Endothelial cell of hepatic sinusoid (primary cell): ENCODE results near the gene GALNTL6.

ENCODE experiments used
- in situ Hi-C: cut with HindIII; loops from 2 replicates; pipeline ENCODE4 v1.10.0; 2017; ENCODE audit warnings: low sequenced_read_pairs

Gene GALNTL6

DNA sequence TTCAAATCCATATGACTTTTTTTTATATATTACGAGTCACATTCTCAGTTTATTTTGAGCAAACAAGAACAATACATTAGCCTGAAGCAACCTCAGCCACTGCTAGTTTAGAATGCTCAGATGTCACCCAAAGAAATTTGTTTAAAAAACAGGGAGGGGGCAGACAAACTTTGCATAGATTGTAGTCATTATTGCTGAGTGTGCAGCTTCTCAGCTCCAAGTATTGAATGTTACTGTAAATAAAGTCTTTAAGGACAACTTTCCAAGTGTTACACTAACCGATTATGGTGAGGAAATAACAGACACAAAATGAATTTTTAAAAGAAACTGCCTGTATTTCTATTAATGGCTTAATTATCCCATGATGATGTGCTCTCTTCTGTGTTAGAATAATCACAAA is 835.9 kb downstream of the GALNTL6 start:
- in situ Hi-C loops, result no loop called here

DNA sequence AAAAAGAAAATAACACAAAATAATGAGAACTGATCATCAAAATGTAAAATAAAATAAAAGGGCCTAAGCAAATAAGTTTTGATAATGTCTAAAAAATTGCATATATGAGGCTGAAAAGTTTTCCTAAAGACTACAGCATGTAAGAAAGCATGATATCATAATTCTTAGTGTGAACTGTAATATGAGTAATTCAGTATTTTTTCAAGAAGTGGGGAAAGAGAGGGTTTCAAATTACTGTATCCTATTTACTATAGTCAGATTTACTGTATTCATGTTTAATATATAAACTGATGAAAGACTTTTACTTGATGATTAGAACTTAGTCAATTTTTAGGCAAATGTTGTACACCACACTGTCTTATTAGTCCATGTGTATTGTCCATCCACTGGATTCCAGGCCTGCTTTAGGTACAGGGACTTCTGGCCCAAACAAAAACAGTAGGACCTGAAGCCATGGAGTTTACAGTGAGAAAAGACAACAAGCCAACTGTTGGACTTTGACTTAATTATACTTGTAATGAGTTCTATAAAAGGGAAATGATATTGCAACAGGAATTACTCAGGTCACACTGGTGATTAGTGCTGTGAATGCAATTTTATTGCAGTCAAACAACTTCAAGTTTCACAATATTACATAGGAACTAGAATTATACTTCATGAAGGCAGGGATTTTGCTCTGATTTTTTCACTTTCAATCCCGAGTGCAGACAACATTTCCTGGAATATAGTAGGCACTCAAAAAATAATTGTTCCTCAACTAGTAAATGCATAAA is 837.7 kb downstream of the GALNTL6 start:
- in situ Hi-C loops, result no loop called here

DNA sequence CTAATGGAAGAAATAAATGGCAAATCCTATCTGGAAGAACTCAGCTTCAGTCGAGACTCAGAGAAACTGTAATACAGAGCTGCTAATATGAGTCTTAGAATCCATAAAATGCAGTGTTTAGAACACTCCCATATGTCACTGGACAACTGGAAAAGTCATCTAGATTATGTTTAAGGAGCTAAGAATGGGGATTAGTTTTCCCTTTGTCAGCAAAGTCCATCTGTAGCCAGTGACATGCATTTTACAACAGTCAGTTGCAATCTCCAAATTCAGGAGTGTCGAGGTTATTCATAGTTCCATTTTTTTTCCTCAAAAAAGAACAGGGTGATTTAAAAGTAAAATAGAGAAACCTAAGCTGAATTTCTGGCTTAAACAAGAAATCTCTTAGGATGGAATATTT is 838.8 kb downstream of the GALNTL6 start:
- in situ Hi-C loops, result no loop called here

DNA sequence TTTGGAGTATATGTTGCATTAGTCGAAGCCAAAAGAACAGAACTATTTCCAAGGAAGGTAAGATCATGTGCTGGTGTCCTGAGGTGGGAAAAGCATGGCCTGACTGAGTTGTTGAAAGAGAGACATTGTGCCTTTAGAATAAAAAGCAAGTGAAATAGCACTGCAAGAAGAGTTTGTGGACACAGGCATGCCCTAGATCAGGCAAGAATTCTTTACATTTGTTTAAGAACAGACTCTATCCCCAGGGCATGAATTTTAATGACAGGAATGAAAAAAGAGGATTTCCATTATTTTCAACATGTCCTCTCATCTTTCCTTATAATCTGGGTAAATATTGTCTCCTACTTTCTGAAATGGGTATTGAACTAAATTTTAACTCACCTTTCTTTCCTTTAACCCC is 839.2 kb downstream of the GALNTL6 start:
- in situ Hi-C loops, result no loop called here

DNA sequence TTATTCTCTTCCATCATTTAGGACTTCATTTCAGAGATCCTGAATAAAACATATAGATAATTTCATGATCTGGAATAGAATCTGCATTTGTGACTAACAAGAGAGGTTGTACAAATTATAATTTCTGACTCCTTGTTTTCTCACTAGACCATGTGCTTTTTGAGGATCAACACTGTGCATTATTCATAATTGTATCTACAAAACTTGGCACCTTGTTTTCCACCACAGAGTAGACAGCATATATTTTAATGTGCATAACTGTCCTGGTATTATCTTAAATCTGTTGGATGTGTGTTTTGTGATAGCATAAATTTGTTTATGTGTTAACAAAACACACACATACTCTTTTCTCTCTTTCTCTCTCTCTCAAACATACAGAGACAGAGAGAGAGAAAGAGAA is 840.5 kb downstream of the GALNTL6 start:
- in situ Hi-C loops, result no loop called here

DNA sequence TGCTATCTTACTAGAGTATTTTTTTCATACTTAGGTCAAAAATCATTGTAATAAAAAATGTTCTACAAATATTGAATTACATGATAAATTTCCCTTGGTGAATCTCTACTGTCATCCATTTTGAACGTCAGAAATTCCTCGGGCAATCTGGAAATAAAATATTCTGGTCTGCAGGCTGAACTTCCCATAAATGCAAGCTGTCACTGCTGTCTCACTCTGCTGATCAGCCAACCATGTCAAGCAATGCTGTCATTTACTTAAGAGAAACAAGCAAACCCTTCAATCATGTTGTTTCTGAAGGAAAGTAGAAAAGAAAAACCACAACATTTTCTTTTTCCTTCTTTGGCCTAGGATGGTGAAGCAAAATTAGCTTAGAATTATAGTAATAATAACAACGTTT is 841.3 kb downstream of the GALNTL6 start:
- in situ Hi-C loops, result no loop called here

DNA sequence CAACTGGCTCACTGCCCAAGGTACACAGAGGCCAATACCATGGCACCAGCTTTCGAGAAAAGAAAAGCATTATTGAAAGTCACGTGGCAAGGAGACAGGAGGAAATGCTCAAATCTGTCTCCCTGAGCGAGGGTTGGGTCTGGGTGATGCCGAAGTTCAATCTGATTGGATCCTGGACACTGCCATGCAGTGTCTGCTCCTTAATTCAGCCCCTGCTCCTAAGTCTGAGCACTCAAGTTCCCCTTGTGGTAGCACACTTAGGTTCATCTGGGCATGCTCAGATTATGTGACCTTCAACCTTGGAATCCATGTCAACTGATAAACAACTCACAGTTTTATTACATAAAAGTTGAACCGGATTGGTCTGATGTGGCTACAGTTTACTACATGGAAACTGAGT is 842.9 kb downstream of the GALNTL6 start:
- in situ Hi-C loops, result no loop called here

DNA sequence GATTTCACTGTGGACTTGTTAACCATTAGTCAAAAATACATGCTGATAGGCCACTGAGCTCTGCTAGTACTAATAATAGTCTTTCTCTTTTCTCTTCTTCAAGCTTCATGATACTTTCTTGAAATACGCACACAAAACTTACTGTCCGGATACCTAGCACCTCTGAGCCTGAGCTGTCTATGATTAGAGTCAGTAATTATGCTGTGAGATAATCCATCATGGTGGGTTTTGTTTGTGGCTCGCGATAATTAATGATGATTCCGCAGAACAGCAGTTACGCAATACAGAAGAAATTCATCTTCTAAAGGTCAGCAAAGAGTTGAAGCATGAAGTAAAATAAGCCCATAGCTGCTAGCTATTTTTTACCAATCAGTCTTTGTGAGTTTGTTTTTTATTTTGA is 843.9 kb downstream of the GALNTL6 start:
- in situ Hi-C loops, result no loop called here

DNA sequence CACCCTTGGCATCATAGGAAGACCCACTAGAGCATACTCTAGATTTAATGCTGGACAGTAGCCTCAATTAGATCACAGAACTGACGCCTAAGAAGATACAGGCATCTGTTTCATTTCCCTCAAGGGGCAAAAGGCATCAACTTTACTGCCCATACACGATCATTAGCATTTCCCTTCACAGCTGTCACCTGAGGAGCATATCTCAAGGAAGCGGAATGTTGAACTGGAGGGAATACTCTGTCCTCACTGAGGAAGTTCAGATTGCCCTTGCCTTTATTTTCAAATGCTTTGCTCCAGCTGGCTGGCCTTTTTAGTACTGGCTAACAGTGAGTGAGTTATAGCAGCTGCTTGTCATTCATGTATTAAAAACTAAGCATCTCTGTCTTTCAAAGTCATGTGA is 847.0 kb downstream of the GALNTL6 start:
- in situ Hi-C loops, result no loop called here

DNA sequence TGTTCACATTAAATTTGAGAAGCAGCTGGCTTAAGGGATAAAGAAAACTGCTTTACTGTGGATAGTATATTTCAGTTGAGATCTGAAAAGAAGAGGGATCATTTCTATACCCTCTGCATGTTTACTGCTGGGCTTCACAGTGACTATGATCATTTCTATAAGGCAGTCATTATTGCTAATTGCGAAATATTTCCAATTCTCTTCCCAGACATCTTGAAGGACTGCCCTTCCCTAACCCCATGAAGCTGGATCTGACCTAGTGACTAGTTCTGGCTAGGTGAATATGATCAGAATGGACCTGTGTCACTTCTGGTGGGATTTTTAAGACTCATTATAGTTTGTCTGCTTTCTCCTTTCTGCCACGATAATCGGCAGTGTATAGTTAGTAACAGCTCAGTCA is 848.9 kb downstream of the GALNTL6 start:
- in situ Hi-C loops, result no loop called here

DNA sequence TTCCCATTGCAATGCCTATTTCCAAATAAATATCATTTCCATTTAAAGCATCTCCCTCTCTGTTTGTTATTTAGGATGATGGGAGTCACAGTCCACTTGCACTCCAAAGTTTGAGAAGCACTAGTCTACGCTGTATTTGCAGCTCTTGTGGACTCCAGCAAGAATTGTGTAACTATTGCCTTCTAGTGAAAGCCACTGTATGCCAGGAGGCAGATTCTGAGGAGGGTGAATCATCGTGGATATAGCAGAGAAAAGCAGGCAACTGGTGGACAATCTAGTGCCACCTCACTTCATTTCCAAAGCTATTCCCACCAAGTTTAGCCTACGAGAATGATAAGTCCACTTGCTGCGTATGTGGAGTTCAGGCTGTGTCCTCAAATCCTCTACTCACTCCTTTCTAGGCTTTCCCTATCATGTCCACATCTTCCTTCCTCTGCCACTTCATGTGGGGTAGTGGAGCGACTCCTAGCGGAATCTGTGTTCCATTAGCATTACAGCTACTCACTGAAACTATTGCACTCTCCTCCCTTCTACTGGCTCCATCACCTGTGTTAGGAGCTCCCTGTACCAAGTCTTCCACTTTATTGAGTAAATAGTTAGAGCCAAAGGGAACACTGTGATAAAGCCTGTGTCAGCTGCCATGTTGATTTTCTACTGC is 853.6 kb downstream of the GALNTL6 start:
- in situ Hi-C loops, result no loop called here

DNA sequence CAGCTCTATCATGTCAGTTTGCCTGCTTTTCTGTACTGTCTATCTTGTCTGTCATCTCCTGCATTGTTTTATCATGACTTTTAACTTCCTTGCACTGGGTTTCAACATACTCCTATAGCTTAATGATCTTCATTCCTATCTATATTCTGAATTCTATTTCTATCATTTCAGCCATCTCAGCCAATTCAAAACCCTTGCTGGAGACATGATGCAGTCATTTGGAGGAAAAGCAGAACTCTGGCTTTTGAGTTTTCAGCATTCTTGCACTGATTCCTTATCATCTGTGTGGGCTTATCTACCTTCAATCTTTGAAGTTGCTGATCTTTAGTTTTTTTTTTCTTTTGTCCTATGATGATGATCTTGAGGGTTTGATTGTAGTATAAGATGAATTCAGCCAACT is 861.6 kb downstream of the GALNTL6 start:
- in situ Hi-C loops, result no loop called here

DNA sequence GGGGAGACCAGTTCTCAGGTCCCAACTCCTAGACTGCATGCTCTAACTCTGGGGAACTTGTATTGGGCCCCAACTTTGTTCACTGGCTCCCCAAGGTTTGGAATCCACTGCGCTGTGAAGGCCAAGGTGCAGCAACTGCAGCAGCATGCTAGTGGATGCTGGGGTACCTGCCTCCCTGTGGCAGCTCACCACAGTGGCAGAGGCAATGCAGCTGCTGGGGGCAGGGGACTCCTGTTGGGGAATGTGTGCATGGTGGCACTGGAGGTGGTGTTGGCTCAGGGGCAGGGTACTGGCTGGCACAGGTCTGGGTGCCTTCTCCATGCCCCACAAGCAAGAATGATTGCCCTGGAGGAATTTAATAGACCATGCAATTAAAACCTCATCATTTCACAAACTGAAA is 862.0 kb downstream of the GALNTL6 start:
- in situ Hi-C loops, result no loop called here

DNA sequence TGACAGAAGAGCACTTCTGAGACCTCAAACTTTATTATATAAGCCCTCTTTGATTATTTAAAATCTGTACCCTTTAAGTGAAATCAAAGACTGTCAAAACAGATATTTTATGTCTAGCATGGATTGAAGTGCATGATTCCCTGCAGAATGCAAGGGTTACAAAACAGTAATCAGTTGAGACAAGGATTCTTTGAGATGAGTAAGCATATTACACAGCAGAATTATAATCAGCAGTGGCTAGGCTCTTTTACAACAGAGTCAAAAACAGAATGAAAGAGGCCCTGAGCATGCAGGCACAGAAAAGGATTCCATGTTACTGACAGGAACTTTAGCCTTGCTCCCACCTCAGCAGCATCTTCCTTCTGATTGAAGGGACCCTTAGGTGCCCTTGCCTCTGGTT is 867.5 kb downstream of the GALNTL6 start:
- in situ Hi-C loops, result no loop called here

DNA sequence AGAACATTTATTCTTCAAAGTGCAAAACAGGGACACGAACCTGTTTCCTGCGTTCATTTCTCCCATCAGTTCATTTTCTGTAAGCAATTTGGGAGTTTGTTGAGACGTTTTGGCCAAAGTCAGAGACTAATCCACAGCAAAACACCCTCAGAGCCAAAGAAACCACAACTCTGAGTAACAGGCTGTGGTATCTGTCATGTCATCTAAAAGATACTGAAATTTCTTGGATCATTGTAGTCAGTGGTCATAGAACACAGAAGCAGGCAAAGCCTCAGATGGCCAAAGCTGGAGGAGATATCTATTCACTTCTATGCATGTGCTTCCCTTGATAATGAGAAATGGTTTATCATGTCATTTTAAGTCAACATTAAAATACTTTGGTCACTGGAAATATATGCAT is 869.8 kb downstream of the GALNTL6 start:
- in situ Hi-C loops, result no loop called here

DNA sequence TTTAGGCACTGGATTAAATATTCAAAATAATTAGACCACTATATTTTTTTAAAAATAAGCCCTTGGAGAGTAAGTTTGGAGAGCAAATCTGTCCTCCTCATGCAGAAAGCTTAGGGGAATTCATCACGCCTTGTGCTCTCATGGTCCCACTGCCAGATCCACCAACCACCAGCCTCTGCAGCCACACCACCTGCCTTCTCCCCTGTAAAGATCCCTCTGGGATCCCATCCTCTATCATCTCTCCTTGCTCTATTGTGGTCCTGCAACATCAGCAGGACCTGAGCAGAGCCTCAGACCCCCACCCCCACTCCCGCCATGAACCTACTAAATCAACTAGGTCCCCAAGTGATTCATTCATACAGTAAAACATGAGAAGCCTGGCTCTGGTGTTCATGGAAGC is 872.8 kb downstream of the GALNTL6 start:
- in situ Hi-C loops, result no loop called here

DNA sequence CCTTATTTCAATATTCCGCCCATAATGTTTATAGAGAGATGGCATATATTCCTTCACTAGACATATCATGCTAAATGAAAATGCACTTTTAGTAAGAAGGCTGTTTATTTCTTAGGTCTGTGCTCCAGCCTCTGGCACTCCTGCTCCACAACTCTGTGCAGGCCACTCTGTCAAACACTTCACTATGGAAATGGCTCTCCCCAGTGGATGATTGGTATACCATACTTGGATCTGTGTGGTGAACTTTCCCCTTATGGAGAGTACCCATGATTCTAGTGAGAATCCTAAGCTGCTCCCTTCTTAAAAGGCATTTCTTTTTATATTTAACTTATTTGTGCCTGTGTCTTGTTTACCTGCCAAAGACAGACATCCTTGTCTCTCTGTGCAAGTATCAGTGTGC is 875.3 kb downstream of the GALNTL6 start:
- in situ Hi-C loops, result no loop called here

DNA sequence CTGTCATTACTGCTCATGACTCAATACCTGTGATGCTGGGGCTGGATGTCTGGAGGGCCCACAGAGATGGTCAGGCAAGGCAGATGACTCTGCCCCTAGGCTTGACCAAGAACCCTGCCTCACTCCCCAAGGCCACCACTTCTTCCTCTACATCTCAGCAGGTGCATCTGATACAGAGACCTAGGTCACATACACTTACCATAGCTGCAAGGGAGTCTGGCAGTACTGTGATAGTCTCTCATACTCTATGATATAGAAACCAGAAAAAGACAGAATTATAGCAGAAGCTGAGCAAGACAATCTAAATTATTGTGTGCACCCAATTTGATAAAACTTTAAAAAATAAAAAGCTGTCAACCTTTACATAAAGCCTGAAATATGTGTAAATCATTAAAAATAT is 878.3 kb downstream of the GALNTL6 start:
- in situ Hi-C loops, result no loop called here

DNA sequence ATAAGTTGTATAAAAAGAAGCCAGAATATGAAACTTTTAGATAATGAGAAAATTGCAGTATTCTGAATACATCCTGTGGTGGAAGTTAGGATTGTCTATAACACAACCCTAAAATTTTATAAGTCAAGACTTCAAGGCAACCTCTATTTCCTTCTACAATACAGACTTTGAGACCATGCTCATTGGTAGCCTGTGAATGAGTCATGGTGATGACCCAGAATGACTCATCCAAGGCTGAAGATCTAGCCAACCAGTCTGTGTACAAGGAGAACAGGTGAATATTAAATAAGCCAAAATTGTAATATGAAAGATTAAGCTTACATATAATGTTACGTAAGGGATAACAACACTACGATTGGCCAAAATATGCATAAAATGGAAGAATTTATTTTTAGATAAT is 879.5 kb downstream of the GALNTL6 start:
- in situ Hi-C loops, result no loop called here

DNA sequence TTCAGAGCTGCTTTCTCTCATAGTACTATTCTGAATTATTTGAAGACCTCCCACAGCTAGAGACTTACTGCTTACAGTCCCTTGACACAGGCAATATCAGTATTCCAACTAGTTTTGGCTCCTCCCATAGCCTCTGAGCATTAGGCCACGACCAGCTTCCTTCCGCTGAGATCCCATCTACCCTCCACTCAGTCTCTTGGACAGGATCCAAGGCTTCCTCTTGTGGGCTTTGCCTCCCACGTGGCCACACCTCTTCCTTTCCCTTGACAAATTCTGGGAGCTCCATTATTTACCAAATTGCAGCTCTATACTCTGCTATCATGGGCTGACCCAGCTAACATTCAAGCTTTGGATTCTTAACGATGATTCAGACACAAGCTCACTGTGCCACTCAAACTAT is 885.1 kb downstream of the GALNTL6 start:
- in situ Hi-C loops, result no loop called here

DNA sequence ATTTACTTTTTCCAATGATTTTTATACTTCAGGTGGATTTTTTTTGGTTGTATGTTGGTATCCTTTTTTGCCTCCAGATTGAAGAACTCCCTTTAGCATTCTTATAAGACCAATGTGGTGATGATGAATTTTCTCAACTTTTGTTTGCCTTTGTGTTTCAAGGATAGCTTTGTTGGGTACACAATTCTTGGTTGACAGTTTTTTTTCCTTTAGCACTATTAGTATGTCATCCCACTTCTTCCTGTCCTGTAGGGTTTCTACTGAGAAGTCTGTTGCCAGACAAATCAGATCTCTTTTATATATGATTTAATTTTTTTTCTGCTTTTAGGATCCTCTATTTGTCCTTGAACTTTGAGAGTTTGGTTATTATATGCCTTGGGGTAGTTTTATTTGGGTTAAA is 892.4 kb downstream of the GALNTL6 start:
- in situ Hi-C loops, result no loop called here

DNA sequence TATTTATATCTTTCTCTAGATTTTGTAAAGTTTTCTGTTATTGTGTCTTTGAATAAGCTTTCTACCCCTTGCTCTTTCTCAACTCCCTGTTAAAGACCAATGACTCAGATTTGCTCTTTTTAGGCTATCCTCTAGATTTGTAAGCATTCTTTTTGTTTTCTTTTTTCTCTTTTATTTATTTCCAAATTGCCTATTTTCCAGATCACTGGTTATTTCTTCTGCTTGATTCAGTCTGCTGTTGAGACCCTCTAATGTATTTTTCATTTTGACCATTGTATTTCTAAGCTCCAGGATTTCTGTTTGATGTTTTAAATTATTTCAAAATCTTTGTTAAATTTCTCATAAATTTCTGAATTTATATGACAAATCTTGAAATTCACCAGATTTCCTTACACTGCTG is 892.8 kb downstream of the GALNTL6 start:
- in situ Hi-C loops, result no loop called here

DNA sequence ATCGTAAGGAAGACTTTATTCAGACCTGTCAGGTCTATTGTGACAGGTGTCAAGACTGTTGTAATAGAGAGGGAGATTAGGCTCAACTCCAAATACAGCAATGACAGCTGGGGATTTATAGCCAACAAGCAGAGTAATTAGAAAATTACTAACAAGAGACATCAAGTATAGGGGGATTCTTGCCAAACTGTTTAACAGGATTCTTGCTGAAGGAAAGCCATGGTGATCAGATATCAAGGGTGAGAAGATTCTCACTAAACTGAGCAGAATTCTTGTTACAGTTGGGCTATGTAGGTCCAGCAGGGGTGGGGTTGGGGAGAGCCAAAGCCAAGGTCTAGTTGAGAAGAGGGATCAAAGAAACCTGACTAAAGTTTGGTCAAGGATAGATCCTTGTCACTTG is 894.4 kb downstream of the GALNTL6 start:
- in situ Hi-C loops, result no loop called here
